ENCODE measurements around the gene MRPL52.
"Not testable (repeated sequence)": the region's sequence is repeated elsewhere in the genome, so short reads cannot be mapped to it uniquely, and the experiment has no call there.

Gene MRPL52

DNA sequence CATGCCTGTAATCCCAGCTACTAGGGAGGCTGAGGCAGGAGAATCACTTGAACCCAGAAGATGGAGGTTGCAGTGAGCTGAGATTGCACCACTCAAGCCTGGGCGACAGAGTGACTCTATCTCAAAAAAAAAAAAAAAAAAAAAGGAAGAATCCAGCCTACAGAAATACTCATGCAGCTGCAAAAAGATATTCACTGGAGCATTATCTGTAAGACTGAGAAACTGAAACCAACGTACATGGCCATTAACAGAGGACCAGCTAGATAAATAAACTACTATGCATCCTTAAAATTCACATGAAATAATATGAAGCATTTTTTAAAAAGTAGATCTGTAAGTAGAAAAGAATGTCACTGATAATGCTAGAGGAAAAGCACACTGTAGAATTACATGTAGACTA lies 18.0 kb upstream of the MRPL52 start:
- DNase-seq (ENCODE audit: low read depth in 3 of 3) = no peak

DNA sequence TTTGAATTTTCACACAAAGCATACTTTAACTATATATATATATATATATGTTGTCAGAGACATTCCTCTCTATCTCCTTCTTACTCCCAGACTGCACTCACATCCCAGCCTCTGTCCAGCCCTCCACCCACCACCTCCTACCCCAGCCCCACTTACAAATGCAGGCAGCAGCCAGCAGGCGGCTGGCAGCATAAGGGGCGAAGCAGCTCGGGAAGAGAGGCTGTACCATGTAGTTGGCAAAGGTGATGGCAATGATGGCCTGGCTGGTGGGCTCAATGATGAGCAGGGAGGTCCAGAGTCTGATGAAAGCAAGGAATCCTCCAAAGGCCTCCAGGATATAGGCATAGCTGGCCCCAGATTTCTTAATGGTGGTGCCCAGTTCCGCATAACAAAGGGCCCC lies 16.9 kb upstream of the MRPL52 start:
- no peak for DNase-seq (ENCODE audit: low read depth in 3 of 3)

DNA sequence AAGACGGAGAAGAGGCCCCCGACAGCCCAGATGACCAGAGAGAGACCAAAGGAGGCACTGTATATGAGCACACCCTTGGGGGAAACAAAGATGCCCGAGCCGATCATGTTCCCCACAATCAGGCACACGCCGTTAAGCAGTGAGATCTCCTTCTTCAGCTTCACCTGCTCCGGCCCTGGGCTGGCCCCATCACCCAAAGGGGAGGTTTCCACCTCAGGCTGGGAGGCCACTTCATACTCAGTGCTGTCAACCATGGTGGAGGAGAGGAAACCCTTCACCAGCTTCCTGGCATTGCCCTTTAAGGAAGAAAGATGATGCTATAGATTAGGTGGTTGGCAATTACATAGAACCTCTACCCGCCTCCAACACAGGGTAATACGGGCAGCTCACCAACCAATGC lies 16.5 kb upstream of the MRPL52 start:
- DNase-seq (ENCODE audit: low read depth in 3 of 3) = no peak

DNA sequence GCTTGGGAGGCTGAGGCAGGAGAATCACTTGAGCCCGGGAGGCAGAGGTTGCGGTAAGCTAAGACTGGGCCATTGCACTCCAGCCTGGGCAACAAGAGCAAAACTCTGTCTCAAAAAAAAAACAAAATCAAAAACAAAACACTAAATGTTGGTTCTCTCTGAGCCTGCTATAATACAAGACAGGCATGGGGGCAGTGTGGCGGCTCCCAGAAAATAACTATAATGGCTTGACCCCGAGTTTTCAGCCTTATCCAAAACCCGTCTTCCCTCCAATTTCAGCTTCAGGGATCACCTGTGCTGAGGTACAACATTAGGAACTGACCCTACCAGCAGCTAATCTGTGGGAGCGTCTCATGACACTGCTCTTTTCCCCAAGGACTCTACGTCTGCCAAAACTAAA lies 15.3 kb upstream of the MRPL52 start:
- no peak for DNase-seq (ENCODE audit: low read depth in 3 of 3)

DNA sequence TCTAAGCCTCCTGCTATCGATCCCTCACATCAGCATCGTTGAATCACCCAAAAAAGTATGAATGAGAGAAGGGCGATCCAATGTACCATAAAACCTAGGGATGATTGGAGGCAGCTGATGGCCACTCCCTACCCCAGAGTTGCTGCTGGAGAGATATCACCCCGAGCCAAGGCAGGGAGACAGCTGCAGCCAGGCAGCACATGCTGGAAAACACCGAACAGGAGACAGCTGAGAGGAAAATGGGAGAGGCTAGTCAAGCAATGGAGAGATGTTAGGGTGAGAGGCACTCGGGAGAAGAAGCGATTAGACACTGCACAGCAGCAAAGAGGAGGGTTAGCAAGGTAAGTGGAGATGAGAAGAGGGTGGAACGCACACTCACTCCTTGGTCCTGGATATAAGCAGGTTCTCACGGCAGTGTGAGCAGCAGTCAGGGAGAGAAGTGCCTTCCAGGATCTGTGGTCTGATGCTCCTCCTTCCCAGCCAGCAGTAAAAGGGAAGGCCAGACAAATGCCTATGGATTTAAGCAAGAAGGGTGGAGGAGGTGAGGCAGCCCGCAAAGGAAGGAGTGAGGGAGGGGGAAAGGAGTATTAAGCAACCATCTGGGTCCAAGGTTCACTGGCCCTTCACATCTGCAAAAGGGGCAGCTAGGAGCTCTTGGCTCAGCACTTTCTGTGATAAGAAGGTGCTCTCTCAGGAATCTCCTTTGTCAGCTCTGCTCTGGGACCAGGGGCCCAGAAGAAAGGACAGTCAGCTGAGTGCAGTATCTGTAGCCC lies 14.6 kb upstream of the MRPL52 start, which contains the start of gene SLC7A7:
Gene SLC7A7, minus strand, starts transcription at position 495 of the 773 bp plus-strand sequence. CDS start 2,037 bp downstream, outside the sequence.
- no peak for DNase-seq (ENCODE audit: low read depth in 3 of 3)

DNA sequence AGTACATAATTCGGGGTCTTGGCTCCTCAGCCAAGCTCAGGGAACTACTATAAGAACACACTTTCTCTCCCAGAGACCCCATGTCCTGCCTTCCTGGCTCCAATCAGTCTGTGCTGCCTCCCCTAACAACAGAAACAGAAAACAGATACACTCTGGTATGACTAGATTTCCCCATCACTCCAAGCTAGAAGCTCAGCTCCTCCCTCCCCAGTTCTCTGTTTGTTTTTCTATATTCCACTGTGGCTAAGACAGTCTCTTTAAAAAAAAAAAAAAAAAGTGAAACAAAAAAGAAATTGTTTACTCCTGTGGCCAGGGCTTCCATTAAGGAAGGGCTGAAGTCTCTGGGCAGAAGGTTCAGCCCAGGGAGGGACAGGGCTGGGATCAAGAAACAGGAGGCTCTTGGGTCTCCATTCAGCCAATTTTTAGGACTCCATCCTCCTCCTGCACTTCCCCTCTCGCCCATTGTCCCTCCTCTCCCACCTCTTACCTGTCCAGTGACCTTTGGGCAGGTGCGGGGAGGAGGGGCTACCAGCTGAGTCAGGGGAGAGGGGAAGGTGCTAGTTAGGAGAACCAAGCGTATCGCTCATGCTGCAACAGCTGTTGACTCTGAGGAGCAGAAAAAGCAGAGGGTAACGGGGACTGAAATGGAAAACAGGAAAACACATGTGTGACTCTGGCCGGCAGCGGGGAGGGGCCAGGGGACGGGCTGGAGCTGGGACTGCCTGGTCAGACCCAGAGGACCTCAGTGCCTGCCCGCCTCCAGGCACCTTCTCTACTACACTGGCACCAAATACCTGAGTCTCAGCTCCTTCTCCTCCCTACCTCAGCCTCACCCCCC lies 10.3 kb upstream of the MRPL52 start:
- DNase-seq (ENCODE audit: low read depth in 3 of 3) = no peak

DNA sequence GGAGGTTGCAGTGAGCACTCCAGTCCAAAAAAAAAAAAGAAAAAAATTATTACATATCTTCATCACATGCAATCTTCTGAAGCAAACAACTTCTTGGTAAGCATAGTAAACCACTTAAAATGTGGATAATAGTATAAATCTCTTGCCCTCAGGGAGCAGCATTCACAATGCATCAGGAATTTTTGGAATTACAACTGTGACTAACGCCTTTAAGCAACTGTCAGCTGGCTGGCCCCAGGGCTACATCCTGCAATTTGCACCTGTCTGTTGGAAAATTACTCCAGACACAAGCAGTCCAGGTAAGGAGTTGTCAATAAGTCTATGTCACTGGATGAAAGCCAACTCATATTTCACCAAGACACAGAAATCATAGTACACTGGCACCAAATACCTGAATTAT lies 9.0 kb upstream of the MRPL52 start:
- no peak for DNase-seq (ENCODE audit: low read depth in 3 of 3)

DNA sequence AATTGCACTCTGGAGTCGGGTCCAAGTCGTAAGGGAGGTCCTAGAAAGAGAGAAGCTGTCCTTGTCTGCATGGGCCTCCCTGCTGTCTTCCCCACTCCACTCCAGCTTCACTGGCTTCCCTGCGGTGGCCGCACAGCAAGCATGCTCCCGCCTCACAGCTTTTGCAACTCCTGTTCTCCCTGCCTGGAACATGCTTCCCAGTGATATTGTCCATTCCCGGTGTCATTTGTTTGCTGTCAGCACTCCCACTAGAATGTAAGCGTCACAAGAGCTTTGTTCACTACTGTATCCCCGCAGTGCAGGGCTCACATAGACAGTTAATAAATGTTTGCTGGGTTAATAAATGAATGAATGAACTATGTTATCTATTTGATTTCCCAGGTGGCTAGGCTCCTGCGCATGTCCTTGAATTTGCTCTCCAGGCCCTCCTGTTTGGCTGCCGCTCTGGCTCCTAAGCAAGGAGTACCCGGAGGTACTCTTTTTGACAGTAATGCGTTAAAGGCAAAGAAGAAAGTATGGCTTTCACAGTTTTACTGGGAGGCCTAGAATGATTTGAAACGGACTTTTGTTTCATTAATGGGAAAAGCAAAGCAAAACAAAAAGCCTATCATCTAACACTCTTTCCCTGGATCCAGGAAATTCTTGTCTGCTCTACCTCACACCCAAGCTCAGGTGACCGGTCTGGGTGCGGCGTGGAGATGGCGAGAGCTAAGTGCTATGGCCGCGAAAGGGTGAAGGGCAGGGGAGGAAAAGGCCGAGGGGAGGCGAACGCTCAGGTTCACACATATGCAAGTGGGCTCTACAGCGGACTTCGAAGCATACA lies 8.3 kb upstream of the MRPL52 start:
- no peak for DNase-seq (ENCODE audit: low read depth in 3 of 3)

DNA sequence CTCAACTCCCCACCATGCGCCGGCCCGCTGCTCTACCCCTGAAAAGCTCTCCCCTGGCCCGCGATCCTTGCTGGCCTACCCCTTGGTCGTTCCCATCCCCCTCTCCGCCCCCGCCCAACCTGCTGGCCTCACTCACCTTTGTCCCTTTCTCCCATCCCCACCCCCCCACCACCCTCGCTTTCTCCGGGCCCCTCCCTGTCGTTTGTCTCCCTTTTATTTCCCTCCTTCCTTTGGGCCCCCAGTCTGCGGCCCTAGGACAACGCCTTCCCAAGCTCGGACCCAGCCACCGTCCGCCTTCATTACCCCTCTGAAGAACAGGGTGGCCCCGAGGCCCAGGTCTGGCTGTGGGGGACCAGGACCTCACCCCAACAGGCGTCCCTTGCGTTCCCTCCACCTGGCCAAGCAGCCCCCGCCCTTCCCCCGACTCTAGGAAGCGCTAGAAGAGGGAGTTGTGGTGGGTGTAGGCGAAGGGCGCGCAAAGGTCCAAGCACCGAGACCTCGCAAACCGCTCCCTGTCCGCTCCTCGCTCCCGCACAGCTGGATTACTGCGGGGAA lies 7.6 kb upstream of the MRPL52 start:
- no peak for DNase-seq (ENCODE audit: low read depth in 3 of 3)

DNA sequence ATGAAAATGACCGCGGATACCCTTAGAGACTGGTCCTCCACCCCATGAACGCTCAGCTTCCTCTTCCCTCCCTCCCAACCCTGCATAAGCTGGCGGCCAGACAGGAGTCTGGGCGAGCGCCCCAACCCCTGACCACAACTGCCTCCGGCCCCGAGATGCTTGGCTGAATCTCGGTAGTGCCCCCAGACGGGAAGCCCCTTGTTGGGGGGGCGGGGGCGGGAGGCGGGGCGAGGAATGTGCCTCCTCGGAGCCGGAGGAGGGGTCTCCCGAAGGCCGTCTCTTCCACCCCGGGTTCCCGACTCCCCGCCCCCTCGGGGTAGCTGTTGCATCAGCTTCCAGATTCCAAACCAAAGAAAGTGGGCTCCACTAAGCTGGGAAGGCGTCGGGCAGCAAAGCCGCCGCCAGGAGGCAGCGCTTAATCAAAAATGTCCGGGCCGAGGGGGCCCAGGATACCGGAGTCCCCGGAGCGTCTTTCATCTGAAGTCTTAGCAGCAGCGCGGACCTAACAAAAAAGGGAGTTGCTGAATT lies 7.1 kb upstream of the MRPL52 start:
- peak; percentile 46 to 57 (median 54) for DNase-seq (ENCODE audit: low read depth in 3 of 3)

DNA sequence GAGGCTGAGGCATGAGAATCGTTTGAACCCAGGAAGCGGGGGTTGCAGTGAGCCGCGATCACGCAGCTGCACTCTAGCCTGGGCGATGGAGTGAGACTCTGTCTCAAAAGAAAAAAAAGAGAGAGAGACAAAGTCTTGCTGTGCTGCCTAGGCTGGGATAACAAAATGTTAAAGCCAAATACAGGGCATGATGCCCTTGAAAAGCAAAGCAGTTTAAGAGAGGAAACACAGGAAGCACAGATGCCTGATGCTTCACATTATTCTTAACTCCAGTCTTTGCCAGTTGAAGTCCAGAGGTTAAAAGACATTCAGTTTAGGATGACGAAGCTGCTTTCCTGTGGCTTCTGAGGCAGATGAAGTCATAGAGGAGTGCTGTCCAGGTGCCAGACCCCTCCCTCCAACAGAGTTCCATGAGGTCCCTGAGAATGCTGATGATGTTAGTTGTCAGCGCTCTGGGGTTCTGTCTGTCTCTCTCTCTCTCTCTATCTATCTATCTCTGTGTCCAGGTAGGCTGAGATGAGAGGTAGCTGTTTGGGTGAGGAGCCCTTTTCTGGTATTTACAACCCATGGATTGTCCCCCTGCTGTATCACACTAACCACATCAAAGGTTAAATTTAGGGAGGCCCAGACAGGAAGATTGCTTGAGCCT lies 4.9 kb upstream of the MRPL52 start:
- no peak for DNase-seq (ENCODE audit: low read depth in 3 of 3)

DNA sequence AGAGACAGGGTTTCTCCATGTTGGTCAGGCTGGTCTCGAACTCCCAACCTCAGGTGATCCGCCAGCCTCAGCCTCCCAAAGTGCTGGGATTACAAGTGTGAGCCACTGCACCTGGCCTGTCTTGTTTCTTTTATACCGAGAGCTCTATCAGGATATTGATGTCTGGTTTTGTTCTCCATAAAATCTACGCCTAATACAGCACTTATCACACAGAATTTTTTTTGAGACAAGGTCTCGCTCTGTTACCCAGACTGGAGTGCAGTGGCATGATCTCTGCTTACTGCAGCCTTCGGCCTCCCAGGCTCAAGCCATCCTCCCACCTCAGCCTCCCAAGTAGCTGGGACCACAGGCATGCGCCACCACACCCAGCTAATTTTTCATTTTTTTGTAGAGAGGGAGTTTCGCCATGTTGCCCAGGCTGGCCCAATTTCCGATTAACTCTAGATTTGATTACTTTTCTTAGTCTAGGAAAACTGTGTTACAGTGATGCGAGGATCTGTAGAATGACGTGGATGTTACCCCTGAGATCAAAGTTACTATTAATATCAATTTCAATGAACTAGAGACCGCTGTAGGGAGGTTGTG lies 519 bp upstream of the MRPL52 start:
- DNase-seq (ENCODE audit: low read depth in 3 of 3) = not testable (repeated sequence)

DNA sequence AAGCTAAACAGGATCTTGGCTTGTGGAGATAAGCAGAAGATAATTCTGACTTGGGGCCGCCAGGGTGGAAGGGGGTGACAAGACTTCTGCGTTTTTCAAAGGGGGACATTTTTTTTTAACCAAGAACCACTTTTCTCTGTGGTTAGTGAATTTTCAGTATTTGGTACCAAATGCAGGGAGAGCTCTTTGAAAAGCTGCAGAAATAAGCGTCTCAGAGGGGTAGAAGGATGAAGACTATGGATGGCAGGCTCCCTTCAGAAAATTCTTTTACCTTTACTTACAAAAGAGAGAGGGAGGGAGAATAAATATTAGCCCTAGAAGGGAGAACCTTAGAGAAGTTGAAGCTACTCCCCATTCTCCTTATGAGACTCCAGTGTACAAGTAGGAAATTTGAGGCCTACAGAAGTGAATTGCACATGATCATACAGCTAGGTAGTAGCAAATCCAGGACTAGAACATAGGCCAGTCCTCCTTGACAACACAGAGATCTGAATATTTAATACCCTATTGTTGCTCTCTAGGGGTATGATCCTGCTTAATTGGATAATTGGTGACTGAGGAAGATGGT lies 840 bp downstream of the MRPL52 start:
- DNase-seq (ENCODE audit: low read depth in 3 of 3) = no peak

DNA sequence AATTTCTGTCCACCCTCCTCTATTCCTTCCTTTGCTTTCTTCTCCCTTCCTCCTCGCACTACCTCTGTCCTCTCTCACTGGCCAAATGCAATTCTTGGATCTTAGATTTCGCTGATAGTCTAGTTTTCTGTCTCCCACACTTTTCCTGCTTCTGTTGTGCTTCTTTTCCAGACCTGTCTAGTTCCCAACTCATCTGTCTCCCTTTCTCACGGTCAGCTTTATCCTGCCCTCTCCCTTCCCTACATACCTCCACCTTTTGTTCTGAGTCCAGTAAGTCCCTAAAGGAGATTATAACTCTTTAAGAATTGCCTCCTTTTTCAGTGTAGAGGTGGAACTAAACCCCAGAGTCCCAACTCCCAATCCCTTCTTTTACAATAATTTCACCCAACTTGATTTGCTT lies 5.8 kb downstream of the MRPL52 start:
- no peak for DNase-seq (ENCODE audit: low read depth in 3 of 3)

DNA sequence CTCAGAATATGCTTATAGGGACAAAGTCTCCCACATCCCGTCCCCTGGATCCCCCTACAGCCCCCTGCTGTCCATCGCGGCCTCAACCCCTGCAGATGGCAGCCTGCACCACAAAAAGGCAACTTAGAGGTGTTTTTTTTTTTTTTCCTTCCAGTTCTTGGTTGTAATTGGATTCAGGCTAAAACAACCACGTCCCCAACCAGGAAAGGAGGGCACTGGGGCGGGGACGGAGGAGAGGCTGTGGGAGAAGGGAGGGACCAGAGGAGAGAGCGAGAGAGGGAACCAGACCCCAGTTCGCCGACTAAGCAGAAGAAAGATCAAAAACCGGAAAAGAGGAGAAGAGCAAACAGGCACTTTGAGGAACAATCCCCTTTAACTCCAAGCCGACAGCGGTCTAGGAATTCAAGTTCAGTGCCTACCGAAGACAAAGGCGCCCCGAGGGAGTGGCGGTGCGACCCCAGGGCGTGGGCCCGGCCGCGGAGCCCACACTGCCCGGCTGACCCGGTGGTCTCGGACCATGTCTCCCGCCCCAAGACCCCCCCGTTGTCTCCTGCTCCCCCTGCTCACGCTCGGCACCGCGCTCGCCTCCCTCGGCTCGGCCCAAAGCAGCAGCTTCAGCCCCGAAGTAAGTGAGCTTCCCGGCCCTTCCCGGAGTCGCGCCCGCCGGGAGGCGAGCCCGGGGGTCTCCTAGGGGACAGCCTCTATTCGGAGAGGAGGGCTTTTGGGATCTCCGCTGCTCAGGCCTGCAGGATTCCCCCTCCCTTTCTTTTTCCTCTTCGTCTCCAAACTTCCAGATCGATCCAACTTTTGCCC lies 6.8 kb downstream of the MRPL52 start, which contains the start of gene MMP14:
Gene MMP14, plus strand, starts transcription at position 285 of the 813 bp plus-strand sequence. Its CDS starts 233 bp downstream, at position 518.
- no peak for DNase-seq (ENCODE audit: low read depth in 3 of 3)

DNA sequence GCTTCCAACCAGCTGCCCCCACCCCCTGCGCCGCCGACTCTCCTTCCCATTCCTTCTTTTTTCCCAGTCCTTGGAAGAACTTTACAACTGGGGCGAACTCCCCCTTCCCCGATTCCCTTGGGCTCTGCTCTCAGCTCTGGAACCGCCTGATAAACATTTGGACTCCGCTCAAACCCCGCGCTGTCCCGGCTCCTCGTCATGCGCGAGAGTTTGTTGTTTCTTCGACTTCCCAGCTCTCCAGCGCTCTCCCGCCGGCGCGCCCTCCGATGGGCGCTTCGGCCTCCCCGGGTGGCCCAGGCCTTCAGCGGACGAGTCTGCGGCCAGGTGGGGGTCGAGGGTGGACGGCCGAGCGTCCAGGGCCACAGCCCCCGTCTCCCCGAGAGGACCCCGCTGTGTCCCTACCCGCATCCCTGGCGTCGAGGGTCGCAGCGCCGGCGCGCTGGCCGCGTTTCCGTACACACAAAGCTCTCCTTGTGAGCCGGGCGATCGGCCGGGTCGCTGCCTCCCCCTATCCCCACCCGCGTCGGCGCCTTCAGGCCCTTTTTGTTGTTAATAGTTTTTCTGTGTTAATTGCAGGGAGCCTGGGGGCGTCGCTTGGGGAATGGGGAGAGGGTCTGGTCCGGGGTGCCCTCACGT lies 7.5 kb downstream of the MRPL52 start:
- no peak for DNase-seq (ENCODE audit: low read depth in 3 of 3)

DNA sequence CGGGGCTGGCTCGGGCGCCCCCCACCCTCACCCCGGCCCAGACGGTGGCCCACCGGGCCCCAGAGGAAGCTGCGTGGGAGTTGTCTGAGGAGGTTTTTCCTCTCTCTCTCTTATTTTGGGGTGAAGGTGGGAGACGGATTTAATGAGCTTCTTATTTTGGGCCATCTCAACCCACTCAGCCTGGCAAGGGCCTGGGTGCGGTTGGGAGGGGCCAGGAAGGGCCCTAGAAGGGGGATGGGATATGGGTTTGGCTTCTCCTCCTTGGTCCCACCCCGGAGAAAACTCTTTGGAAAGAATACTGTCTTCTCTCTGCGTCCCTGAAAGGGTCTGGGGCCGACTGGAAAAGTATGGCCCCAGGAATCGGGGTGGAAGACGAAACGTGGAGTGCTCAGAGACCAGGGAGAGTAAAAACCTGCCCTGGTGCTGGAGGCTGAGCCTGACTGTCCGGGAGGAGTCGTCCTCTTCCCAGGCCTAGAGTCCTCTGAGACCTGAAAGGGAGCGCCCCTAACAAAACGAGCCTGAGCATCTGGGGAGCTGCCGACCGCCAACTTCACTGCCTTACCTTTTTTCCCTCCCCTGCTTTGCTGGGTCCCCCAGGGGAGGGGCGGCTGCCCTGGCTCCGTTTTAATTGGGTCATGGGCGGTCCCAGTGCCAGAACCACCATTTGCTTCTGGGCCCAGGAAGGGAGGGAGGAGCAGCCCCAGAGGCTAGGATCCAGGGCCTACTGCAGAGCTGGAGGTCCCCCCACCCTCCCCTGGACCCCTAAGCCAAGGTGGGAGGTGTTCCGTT lies 8.3 kb downstream of the MRPL52 start:
- no peak for DNase-seq (ENCODE audit: low read depth in 3 of 3)

DNA sequence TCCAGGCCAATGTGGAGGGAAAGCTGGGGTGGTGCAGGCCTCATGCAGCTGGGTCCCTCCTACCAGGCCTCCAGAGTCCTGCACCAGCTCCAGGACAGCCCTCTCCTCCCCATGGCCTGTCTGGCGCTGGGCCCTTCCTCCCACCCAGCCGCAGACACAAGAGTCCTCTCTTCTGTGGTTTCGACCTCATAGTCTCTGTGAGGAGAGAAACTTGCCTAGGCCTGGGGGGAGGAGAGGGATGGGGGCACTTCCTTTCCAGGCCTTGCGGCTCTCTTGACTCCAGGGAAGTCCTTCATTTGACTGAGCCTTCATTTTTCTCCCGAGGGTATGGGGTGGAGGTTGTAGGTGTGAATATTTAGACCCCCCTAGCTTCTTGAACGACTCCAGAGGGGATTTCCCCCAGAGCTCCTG lies 8.9 kb downstream of the MRPL52 start:
- DNase-seq (ENCODE audit: low read depth in 3 of 3) = no peak
